Measurements from ENCODE around the gene RNF157. TPM values are rescaled to one million over a fixed set of nuclear protein-coding genes. Genes with fewer than 3 reads are reported as not detected.
"Not testable (repeated sequence)": the region's sequence is repeated elsewhere in the genome, so short reads cannot be mapped to it uniquely, and the experiment has no call there.

The RNF157 gene
- total RNA-seq, 6 donors from 2014 or later, result 1.1 to 14.7 (median 2.5) TPM

- H3K27ac ChIP-seq, result no peak overlapping the region
- H3K9me3 ChIP-seq, result no peaks in the 10 kb centered on the region
- peaks cover 26 to 43% (median 29%) of the 10 kb centered on the region in 4 donors for H3K4me1 ChIP-seq
- ATAC-seq (ENCODE audit: low FRiP score in 2 of 2), result no peak
- DNase-seq, result peak in 1 of 2 donors; percentile 10
- H3K4me3 ChIP-seq, result no peak overlapping the region
- no peaks in the 10 kb centered on the region for H3K36me3 ChIP-seq
- no peaks in the 10 kb centered on the region for H3K27me3 ChIP-seq
- 69 to 88% methylated on average over 2 to 6 of the region's 6 CpGs for WGBS, 2 donors
- TF ChIP-seq EP300 (IDR thresholded peaks at IDR 0.05), result no peak
- TF ChIP-seq POLR2A (IDR thresholded peaks at IDR 0.05), result no peak
- TF ChIP-seq, protein P1, sequence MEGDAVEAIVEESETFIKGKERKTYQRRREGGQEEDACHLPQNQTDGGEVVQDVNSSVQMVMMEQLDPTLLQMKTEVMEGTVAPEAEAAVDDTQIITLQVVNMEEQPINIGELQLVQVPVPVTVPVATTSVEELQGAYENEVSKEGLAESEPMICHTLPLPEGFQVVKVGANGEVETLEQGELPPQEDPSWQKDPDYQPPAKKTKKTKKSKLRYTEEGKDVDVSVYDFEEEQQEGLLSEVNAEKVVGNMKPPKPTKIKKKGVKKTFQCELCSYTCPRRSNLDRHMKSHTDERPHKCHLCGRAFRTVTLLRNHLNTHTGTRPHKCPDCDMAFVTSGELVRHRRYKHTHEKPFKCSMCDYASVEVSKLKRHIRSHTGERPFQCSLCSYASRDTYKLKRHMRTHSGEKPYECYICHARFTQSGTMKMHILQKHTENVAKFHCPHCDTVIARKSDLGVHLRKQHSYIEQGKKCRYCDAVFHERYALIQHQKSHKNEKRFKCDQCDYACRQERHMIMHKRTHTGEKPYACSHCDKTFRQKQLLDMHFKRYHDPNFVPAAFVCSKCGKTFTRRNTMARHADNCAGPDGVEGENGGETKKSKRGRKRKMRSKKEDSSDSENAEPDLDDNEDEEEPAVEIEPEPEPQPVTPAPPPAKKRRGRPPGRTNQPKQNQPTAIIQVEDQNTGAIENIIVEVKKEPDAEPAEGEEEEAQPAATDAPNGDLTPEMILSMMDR (IDR thresholded peaks at IDR 0.05), result no peak
- TF ChIP-seq POLR2AphosphoS5 (IDR thresholded peaks at IDR 0.05), result no peak
Observed at GRCh38 chr17:76255801-76256429, 15.6 kb upstream of the RNF157 start.

GRCh38 chr17:76254275-76254674 is 14.0 kb upstream of the RNF157 start:
- Histone ChIP-seq H3K4me1 (peaks cover 19 to 29% (median 24%) of the 10 kb centered on the region in 4 donors), H3K27me3 (no peaks in the 10 kb centered on the region), H3K9me3 (no peaks in the 10 kb centered on the region), H3K4me3 (no peak overlapping the region), H3K36me3 (no peaks in the 10 kb centered on the region), H3K27ac (no peak overlapping the region)
- 92 to 94% methylated on average over 5 of the region's 5 CpGs for WGBS, 2 donors
- no peak for ATAC-seq (ENCODE audit: low FRiP score in 2 of 2)
- TF ChIP-seq POLR2A (IDR thresholded peaks at IDR 0.05), result no peak
- no peak for TF ChIP-seq POLR2AphosphoS5 (IDR thresholded peaks at IDR 0.05)
- TF ChIP-seq EP300 (IDR thresholded peaks at IDR 0.05), result no peak
- TF ChIP-seq, protein P1 (IDR thresholded peaks at IDR 0.05), result no peak
- no peak for DNase-seq

- no peak for DNase-seq
- TF ChIP-seq EP300 (IDR thresholded peaks at IDR 0.05), result no peak
- TF ChIP-seq POLR2A (IDR thresholded peaks at IDR 0.05), result no peak
- no peak for TF ChIP-seq POLR2AphosphoS5 (IDR thresholded peaks at IDR 0.05)
- TF ChIP-seq, protein P1 (IDR thresholded peaks at IDR 0.05), result no peak
- 83 to 84% methylated on average over 7 of the region's 7 CpGs for WGBS, 2 donors
Observed at GRCh38 chr17:76253841-76254240, 13.5 kb upstream of the RNF157 start.

DNA sequence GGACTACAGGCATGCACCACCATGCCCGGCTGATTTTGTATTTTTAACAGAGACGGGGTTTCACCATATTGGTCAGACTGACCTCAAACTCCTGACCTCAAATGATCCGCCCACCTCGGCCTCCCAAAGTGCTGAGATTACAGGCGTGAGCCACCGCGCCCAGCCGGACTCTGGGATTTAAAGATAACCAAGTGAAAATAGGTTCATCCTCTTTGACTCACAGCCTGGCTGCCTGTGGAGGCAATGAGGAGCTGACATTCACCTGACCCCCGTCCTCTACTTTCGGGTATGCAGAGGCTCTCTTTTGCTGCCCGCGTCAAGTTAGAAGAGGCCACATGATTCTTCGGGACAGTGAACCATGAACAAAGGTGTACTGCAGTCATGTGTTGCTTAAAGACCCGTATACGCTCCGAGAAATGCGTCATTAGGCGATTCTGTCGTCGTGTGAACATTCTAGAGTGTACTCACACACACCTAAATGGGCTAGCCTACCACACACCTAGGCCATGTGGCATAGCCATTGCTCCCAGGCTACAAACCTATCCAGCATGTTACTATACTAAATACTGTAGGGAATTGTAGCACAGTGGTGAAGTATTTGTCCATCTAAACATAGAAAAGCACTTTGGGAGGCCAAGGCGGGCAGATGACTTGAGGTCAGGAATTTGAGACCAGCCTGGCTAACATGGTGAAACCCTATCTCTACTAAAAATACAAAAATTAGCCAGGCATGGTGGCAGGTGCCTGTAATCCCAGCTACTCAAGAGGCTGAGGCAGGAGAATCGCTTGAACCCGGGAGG is 12.9 kb upstream of the RNF157 start:
- not testable (repeated sequence) for H3K9me3 ChIP-seq, H3K27me3 ChIP-seq, H3K4me3 ChIP-seq, DNase-seq, H3K36me3 ChIP-seq
- ATAC-seq (ENCODE audit: low FRiP score in 2 of 2), result peak in 1 of 2 donors; percentile 14
- 85 to 93% methylated on average over 23 of the region's 23 CpGs for WGBS, 2 donors
- peaks cover 19 to 29% (median 22%) of the 10 kb centered on the region in 4 donors for H3K4me1 ChIP-seq
- peak overlapping the region; percentile 72 to 86 (median 84) for H3K27ac ChIP-seq

More at GRCh38 chr17:76253841-76254240, 13.5 kb upstream of the RNF157 start:
- Histone ChIP-seq H3K4me1 (peaks cover 19 to 29% (median 23%) of the 10 kb centered on the region in 4 donors), H3K9me3 (no peaks in the 10 kb centered on the region), H3K4me3 (no peak overlapping the region), H3K36me3 (no peaks in the 10 kb centered on the region), H3K27me3 (no peaks in the 10 kb centered on the region), H3K27ac (peak overlapping the region in 1 of 4 donors; percentile 85)
- no peak for ATAC-seq (ENCODE audit: low FRiP score in 2 of 2)
